ENCODE data around the gene RNF6. TPM values are rescaled to one million over a fixed set of nuclear protein-coding genes. Genes with fewer than 3 reads are reported as not detected.
A peak's percentile ranks its signal among the peaks of the same experiment; 100 is the strongest.

Gene RNF6
- total RNA-seq, 1 experiment from 2014 or later, result 34.0 TPM

DNA sequence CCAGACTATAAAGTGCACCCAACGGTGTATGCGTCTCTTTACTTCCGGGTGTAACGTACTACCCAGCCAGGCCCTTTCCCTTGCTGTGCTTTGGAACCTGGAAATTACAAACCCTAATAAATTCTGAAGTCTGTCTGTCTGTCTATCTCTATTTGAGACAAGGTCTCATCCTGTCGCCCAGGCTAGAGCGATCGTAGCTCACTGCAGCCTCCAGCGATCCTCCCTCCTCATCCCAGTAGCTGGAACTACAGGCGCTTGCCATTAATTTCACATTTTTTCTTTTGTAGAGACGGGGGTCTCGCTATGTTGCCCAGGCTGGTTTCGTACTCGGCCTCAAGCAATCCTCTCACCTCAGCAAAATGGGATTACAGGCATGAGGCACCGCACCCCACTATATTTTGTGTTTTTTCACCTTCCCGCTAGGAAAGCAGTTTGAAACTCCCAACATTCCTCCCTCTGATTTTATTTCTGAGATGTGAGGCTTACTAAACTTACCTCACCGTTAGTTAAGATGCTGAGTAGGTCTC lies 469 bp upstream of the RNF6 start:
- peak; percentile 40 for ATAC-seq
- CTCF ChIA-PET, result no interaction called here
- POLR2A ChIA-PET (ENCODE audit: unreplicated experiment), result interaction anchor here (0.6 to 0.7 kb wide), 2 partner anchors 17 to 32 kb away, joined by 3 to 5 read pairs; no protein-coding TSS in a partner anchor

DNA sequence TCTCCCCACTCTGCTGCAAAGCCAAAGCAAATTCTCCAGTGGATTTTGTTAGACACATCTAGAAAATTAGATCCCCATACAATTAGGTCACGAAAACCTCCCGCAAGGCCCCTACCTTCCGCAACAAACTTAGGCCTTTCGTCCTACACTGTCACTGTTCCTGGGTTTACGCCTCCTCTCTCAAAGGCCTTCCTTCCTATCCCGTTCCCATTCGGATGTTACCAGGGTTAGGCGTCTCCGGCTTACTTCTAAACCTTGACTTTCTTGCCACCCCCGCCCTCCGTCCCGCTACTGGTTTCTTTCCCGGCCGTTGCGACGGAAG lies 754 bp downstream of the RNF6 start:
- Histone ChIP-seq H3K79me2 (ENCODE audit: low read length) (peaks cover 24% of the 10 kb centered on the region), H3K4me2 (ENCODE audit: low read length) (peak overlapping the region; percentile 94), H3K4me1 (ENCODE audit: insufficient read depth, low read length) (peaks cover 23% of the 10 kb centered on the region), H3K27ac (ENCODE audit: low read length) (peak overlapping the region; percentile 92), H2AFZ (ENCODE audit: low read length) (peak overlapping the region; percentile 99), H3K27me3 (ENCODE audit: low read length) (no peaks in the 10 kb centered on the region), H3K36me3 (ENCODE audit: low read depth, low read length) (peaks cover 33% of the 10 kb centered on the region; the same call in 1 of the 2 replicates), H3K9ac (ENCODE audit: low read length) (peak overlapping the region; percentile 99), H3K9me2 (replicated peaks; ENCODE audit: low read length) (no peaks in the 10 kb centered on the region), H3K9me3 (ENCODE audit: low read length) (no peaks in the 10 kb centered on the region), H4K20me1 (ENCODE audit: low read length) (peaks cover 5% of the 10 kb centered on the region; the same call in 1 of the 2 replicates), H3K4me3 (ENCODE audit: low read length) (peak overlapping the region; percentile 96), H3F3A (ENCODE audit: low read length, unreplicated experiment) (no peaks in the 10 kb centered on the region)
- ChIA-PET POLR2A (ENCODE audit: unreplicated experiment) (no interaction called here), CTCF (no interaction called here)
- BruUV-seq (replicated peaks), result TSS peak; percentile 47
- TF ChIP-seq EZH2 (IDR thresholded peaks at IDR 0.05; ENCODE audit: low read length, unreplicated experiment), result no peak
- ATAC-seq (peak; percentile 55), DNase-seq (no peak)
- intact Hi-C loops (cut with micrococcal nuclease), result loop anchor here (1.0 kb wide), 2 partner anchors 32 to 35 kb away; no protein-coding TSS in a partner anchor

More for the DNA sequence above, 469 bp upstream of the RNF6 start:
- no TSS peak for BruUV-seq (replicated peaks)
- H3K27ac ChIP-seq (ENCODE audit: low read length), result peak overlapping the region; percentile 92
- peaks cover 25% of the 10 kb centered on the region; the same call in 1 of the 2 replicates for H3K36me3 ChIP-seq (ENCODE audit: low read depth, low read length)
- H3K4me2 ChIP-seq (ENCODE audit: low read length), result peak overlapping the region; percentile 94
- peaks cover 5% of the 10 kb centered on the region; the same call in 1 of the 2 replicates for H4K20me1 ChIP-seq (ENCODE audit: low read length)
- peak overlapping the region; percentile 99 for H2AFZ ChIP-seq (ENCODE audit: low read length)
- no peaks in the 10 kb centered on the region for H3K9me3 ChIP-seq (ENCODE audit: low read length)
- intact Hi-C loops (cut with micrococcal nuclease), result no loop called here
- H3K9me2 ChIP-seq (replicated peaks; ENCODE audit: low read length), result no peaks in the 10 kb centered on the region
- H3K79me2 ChIP-seq (ENCODE audit: low read length), result peaks cover 24% of the 10 kb centered on the region
- DNase-seq, result no peak
- H3K27me3 ChIP-seq (ENCODE audit: low read length), result no peaks in the 10 kb centered on the region
- peaks cover 23% of the 10 kb centered on the region for H3K4me1 ChIP-seq (ENCODE audit: insufficient read depth, low read length)
- peak overlapping the region; percentile 96 for H3K4me3 ChIP-seq (ENCODE audit: low read length)
- H3K9ac ChIP-seq (ENCODE audit: low read length), result peak overlapping the region; percentile 99
- TF ChIP-seq, protein P1, sequence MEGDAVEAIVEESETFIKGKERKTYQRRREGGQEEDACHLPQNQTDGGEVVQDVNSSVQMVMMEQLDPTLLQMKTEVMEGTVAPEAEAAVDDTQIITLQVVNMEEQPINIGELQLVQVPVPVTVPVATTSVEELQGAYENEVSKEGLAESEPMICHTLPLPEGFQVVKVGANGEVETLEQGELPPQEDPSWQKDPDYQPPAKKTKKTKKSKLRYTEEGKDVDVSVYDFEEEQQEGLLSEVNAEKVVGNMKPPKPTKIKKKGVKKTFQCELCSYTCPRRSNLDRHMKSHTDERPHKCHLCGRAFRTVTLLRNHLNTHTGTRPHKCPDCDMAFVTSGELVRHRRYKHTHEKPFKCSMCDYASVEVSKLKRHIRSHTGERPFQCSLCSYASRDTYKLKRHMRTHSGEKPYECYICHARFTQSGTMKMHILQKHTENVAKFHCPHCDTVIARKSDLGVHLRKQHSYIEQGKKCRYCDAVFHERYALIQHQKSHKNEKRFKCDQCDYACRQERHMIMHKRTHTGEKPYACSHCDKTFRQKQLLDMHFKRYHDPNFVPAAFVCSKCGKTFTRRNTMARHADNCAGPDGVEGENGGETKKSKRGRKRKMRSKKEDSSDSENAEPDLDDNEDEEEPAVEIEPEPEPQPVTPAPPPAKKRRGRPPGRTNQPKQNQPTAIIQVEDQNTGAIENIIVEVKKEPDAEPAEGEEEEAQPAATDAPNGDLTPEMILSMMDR (conservative IDR thresholded peaks at IDR 0.05; ENCODE audit: low read depth, low read length), result no peak
- TF ChIP-seq EZH2phosphoT487 (IDR thresholded peaks at IDR 0.05; ENCODE audit: borderline replicate concordance, low read length) (no peak), EZH2 (IDR thresholded peaks at IDR 0.05; ENCODE audit: low read length, unreplicated experiment) (no peak)
- H3F3A ChIP-seq (ENCODE audit: low read length, unreplicated experiment), result no peaks in the 10 kb centered on the region

GRCh38 chr13:26220575-26220974 lies 1.5 kb downstream of the RNF6 start:
- no peak overlapping the region for H2AFZ ChIP-seq (ENCODE audit: low read length)
- peak overlapping the region; percentile 99 for H3K9ac ChIP-seq (ENCODE audit: low read length)
- CTCF ChIA-PET, result interaction anchor here (0.5 kb wide), 1 partner anchor 36 kb away, joined by 3 read pairs; no protein-coding TSS in a partner anchor
- DNase-seq (peak; percentile 49), ATAC-seq (no peak)
- POLR2A ChIA-PET (ENCODE audit: unreplicated experiment), result no interaction called here
- peak overlapping the region; percentile 94 for H3K4me2 ChIP-seq (ENCODE audit: low read length)
- no peak overlapping the region for H3K27ac ChIP-seq (ENCODE audit: low read length)
- H3F3A ChIP-seq (ENCODE audit: low read length, unreplicated experiment), result no peaks in the 10 kb centered on the region
- intact Hi-C loops (cut with micrococcal nuclease), result no loop called here
- H3K9me2 ChIP-seq (replicated peaks; ENCODE audit: low read length), result no peaks in the 10 kb centered on the region
- BruUV-seq (replicated peaks), result no TSS peak
- H3K4me3 ChIP-seq (ENCODE audit: low read length), result peak overlapping the region; percentile 96
- TF ChIP-seq EZH2 (IDR thresholded peaks at IDR 0.05; ENCODE audit: low read length, unreplicated experiment) (no peak), EZH2phosphoT487 (IDR thresholded peaks at IDR 0.05; ENCODE audit: borderline replicate concordance, low read length) (no peak)
- TF ChIP-seq, protein P1 (conservative IDR thresholded peaks at IDR 0.05; ENCODE audit: low read depth, low read length), result no peak
- no peaks in the 10 kb centered on the region for H3K9me3 ChIP-seq (ENCODE audit: low read length)
- H3K27me3 ChIP-seq (ENCODE audit: low read length), result no peaks in the 10 kb centered on the region
- H3K79me2 ChIP-seq (ENCODE audit: low read length), result peaks cover 24% of the 10 kb centered on the region
- H3K4me1 ChIP-seq (ENCODE audit: insufficient read depth, low read length), result peaks cover 23% of the 10 kb centered on the region
- H3K36me3 ChIP-seq (ENCODE audit: low read depth, low read length), result peaks cover 37% of the 10 kb centered on the region; the same call in 1 of the 2 replicates
- H4K20me1 ChIP-seq (ENCODE audit: low read length), result peaks cover 5% of the 10 kb centered on the region; the same call in 1 of the 2 replicates

Measured in PC-3 (cell line).